HG03175 (cell line): ENCODE measurements around the gene UNC45B.
"Not testable (repeated sequence)": the region's sequence is repeated elsewhere in the genome, so short reads cannot be mapped to it uniquely, and the experiment has no call there.

Experiments
- ATAC-seq: cut with Tn5 transposase; IDR thresholded peaks from one replicate; pipeline ENCODE4 v1.9.1; 2021; ENCODE audit warnings: mild to moderate bottlenecking, moderate library complexity; ENCODE audit not compliant: unreplicated experiment

UNC45B gene

GRCh38 chr17:35141681-35142466, 5.7 kb upstream of the UNC45B start, which contains the start of gene NLE1:
Gene NLE1, minus strand, starts transcription at chr17:35142303. Its CDS starts 28 bp downstream, at chr17:35142275.
- ATAC-seq: peak; percentile 90

DNA sequence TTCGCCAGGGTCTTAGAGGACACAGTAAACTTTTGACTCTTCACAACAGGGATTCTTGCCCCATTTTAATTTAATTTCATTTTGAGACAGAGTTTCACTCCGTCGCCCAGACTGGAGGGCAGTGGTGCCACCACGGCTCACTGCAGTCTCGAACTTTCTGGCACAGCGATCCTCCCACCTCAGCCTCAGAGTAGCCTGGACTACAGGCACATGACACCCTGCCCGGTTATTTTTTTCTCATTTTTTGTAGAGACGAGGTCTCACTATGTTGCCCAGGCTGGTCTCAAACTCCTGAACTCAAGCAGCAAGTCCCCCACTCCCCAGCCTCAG, 5.2 kb upstream of the UNC45B start:
- no peak for ATAC-seq

- no peak for ATAC-seq
Measured at GRCh38 chr17:35144840-35145239, 2.8 kb upstream of the UNC45B start.

DNA sequence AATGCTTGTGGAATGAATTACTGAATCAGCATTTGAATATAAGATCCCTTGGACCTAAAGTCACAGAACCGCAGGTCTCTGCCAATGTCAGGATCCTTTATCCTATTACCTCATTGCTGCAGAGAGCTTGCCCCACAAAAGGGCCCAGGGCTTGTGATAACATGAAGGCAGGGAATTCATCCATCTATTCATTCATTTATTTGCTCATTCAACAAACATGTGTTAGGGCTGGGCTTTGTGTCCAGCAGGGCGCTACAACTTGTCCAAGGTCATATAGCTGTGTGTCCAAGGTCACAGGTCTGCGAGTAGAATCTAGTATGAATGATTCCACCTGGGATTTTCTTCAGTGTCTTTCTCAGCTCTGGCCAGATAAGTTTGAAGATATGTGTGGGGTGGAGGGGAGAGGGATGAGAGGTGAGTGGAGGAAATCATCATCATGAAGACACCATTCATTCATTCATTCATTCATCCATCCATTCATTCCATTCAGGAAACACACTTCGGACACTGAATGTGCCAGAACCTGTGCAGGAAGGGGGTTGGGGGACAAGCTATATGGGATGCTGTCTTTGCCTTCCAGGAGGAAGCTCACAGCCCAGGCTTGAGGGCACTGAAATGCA, 1.3 kb upstream of the UNC45B start:
- ATAC-seq: no peak

- no peak for ATAC-seq
Measured at GRCh38 chr17:35148144-35148543, 527 bp downstream of the UNC45B start.

DNA sequence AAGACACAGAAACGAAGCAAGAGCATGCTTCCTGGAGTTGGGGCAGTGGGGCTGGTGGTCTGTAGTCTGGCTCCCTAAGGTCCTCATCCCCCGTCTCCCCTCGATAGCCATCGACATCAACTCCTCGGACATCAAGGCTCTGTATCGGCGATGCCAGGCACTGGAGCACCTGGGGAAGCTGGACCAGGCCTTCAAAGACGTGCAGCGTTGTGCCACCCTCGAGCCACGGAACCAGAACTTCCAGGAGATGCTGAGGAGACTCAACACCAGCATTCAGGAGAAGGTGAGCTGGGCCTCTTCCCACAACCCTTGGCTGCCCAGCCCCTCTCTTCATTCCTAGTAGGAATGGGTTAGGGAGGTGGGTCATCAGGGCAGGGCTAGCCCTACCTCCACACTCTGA, 2.3 kb downstream of the UNC45B start:
- ATAC-seq: no peak

- ATAC-seq: not testable (repeated sequence)
Measured at GRCh38 chr17:35151080-35151479, 3.5 kb downstream of the UNC45B start.

GRCh38 chr17:35152421-35153140, 5.0 kb downstream of the UNC45B start:
- no peak for ATAC-seq

DNA sequence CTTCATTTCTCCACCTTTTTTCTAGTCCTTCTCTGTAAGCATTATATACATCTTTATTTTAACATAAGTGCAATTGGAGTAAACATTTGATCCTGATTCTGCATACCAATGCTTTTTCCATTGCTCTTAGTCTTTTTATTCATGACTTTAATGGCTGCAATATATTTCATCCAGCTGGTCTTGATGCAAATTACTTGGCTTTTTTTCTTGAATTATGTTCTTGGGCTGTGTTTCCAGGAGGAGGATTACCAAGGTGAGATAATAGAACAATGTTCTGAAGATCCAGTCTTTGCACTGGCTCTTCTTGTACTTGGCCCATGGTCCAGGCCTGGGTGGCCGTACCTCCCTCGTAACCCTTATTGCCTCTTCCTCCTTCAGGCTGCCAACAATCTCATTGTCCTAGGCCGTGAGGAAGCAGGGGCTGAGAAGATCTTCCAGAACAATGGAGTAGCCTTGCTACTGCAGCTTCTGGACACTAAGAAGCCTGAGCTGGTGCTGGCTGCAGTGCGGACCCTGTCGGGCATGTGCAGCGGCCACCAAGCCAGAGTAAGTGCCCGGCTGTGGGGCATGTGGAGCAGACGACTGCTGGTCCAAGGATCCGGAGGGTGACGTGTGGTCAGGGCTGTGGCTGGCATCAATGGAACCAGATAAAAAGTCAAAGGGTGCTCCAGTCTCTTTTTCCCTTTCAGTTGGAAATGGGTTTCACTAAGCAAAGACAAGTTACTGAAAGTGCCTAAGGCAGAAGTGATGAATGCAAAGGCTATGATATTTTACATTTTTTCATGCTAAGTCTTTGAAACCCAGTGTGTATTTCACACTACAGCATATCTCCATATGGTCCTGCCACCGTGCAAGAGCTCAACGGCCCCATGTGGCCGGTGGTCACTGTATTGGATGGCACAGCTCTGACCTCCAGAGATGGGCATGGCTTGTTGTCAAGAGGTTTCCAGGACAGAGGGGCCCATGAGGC, 6.9 kb downstream of the UNC45B start:
- ATAC-seq: no peak

DNA sequence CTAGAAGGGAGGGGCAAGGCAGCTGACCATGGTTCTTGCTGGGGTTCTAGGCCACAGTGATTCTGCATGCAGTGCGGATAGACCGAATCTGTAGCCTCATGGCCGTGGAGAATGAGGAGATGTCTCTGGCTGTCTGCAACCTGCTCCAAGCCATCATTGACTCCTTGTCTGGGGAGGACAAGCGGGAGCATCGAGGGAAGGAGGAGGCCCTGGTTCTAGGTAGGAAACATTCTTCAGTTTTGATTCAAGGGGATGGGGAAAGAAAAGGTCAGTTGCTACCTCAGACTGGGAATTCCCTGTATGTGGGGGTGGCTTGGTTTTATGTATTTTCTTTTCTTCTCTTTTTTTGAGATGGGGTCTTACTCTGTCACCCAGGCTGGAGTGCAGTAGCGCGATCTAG, 7.6 kb downstream of the UNC45B start:
- no peak for ATAC-seq

DNA sequence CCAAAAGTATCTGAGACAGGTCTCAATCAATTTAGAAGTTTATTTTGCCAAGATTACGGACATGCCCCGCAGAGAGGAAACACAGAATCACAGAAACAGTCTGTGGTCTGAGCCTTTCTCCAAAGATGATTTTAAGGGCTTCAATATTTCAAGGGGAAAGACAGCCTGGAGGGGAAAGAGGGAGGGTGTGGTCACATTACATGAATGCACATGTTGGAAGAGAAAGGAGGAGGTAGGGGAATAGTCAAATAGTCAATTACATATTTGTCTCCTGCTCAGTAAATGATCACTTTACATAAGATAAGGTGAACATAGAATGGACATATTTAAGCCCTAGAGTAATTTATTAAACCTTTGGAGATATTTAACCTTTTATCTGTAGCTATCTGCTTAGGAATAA, 12.3 kb downstream of the UNC45B start:
- ATAC-seq: no peak

DNA sequence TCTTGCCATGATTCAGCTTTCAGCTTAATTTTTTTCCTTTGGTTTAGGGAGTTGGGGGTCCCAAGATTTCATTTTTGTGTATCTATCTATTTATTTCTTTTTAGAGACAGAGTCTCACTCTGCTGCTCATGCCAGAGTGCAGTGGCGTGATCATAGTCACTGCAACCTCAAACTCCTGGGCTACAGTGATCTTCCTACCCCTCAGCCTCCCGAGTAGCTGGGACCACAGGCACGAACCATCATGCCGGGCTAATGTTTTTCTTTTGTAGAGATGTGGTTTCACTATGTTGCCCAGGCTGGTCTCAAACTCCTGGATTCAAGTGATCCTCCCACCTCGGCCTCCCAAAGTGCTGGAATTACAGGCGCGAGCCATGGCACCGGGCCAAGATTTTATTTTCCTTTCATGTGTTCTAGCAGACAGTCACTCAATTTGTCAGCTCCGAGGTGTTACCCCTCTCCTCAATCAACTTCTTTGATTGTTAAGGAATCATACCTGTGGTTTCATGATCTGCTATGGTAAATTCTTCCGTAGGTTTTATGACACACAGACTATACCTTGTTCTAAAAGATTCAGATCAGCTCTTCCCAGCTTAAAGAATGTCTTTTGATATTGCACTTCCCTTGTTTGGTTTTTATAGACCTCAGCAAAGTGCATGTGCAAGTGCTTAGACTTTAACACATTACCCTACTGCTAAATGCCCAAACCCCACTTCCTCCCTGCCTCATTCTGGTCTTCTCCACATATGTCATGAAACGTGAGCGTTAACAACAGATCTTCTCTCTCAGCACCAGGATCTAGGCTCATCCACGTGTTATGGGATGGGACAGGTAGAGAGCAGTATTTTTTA, 13.0 kb downstream of the UNC45B start:
- no peak for ATAC-seq

GRCh38 chr17:35161281-35161761, 13.7 kb downstream of the UNC45B start:
- ATAC-seq: no peak

DNA sequence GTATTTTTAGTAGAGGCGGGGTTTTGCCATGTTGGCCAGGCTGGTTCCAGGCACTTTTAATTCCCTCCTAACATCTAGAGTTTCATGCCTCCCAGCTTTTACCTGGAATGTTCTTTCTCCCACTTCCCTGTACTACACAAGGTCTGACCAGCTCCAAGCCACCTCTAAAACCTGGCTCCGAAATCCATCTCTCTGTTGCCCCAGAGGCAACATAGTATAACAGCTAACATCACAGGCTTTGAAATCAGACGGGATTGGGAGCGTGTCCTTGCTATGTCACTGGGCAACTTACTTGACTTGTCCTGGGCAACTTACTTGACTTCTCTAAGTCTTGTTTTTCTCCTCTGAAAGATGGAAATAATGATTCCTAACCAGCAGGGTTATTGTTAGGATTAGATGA, 15.1 kb downstream of the UNC45B start:
- ATAC-seq: no peak

GRCh38 chr17:35163886-35164285, 16.3 kb downstream of the UNC45B start:
- ATAC-seq: no peak

DNA sequence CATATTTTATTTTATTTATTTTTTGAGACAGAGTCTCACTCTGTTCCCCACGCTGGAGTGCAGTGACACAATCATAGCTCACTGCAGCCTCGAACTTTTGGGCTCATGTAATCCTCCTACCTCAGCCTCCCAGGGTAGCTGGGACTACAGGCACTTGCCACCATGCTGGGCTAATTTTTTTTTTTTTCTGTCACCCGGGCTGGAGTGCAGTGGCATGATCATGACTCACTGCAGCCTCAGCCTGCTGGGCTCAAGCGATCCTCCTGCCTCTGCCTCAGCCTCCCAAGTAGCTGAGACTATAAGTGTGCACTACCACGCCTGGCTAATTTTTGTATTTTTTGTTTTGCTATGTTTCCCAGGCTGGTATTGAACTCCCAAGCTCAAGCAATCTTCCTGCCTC, 17.1 kb downstream of the UNC45B start:
- ATAC-seq: no peak

DNA sequence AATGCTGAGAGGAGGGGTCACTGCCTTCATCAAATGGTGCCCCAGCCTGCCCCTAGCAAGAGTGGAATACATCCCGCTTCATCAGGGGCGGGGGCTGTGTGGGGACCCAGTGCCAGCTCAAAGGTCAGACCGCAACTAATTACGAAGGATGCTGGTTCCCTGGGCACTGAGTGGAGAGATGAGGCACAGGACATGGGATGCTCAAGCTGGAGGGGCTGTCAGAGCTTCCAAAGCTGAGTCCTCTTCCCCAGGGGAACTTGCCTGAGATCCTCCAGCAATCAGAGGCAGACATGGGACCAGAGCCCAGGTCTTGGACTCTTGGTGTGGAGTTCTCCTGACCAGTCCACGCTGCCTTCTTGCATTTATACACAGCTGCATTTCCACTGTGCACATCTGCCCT, 18.9 kb downstream of the UNC45B start:
- ATAC-seq: no peak

- no peak for ATAC-seq
Measured at GRCh38 chr17:35167046-35167445, 19.4 kb downstream of the UNC45B start.

GRCh38 chr17:35167666-35168065, 20.0 kb downstream of the UNC45B start:
- ATAC-seq: no peak

- no peak for ATAC-seq
Measured at GRCh38 chr17:35169835-35170363, 22.3 kb downstream of the UNC45B start.
